Neural progenitor cell (in vitro differentiated cells): ENCODE measurements around the gene CPLX1.

Source experiments
- EZH2phosphoT487 ChIP-seq: fragments of 200-600 bp; sonication (generic); IDR thresholded peaks from 2 replicates; pipeline ENCODE4 v1.6.1; 2017; ENCODE audit warnings: antibody characterized with exemption
- TF ChIP-seq, protein P1 (sequence below): fragments of 200-600 bp; sonication (generic); IDR thresholded peaks from 2 replicates; pipeline ENCODE4 v1.5.1; 2017; ENCODE audit warnings: antibody characterized with exemption, mild to moderate bottlenecking

DNA sequence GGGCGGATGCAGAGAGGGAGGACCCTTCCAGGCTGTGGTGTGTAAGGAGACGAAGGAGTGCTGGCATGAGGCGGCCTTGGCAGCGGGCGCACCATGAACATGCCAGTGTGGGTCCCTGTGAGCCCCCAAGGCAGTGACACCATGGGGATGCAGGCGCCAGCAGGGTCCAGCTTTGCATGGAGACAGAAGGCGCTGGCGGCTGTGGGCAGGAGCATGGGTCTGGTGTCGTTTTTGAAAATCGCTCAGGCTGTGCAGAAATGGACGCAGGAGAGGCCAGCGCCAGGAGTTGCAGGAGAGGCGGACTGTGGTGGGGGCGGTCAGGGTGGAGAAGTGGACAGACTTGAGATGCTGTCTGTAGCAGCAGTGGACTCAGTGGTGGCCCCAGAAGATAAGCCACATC, 64.2 kb downstream of the CPLX1 start:
- TF ChIP-seq, protein P1, sequence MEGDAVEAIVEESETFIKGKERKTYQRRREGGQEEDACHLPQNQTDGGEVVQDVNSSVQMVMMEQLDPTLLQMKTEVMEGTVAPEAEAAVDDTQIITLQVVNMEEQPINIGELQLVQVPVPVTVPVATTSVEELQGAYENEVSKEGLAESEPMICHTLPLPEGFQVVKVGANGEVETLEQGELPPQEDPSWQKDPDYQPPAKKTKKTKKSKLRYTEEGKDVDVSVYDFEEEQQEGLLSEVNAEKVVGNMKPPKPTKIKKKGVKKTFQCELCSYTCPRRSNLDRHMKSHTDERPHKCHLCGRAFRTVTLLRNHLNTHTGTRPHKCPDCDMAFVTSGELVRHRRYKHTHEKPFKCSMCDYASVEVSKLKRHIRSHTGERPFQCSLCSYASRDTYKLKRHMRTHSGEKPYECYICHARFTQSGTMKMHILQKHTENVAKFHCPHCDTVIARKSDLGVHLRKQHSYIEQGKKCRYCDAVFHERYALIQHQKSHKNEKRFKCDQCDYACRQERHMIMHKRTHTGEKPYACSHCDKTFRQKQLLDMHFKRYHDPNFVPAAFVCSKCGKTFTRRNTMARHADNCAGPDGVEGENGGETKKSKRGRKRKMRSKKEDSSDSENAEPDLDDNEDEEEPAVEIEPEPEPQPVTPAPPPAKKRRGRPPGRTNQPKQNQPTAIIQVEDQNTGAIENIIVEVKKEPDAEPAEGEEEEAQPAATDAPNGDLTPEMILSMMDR = no peak
- TF ChIP-seq EZH2phosphoT487 = no peak
